ENCODE results near the gene SPECC1. TPM values are rescaled to one million over a fixed set of nuclear protein-coding genes. Genes with fewer than 3 reads are reported as not detected.
"Not testable (repeated sequence)": the region's sequence is repeated elsewhere in the genome, so short reads cannot be mapped to it uniquely, and the experiment has no call there.

SPECC1 gene
- total RNA-seq, 6 experiments from 2014 or later, result 19.2 to 33.7 (median 29.4) TPM

GRCh38 chr17:20009052-20009301, 182 bp upstream of the SPECC1 start:
- no peak for TF ChIP-seq CTCF (IDR thresholded peaks at IDR 0.05)
- no peaks in the 10 kb centered on the region for H3K9me3 Mint-ChIP-seq
- H3K27me3 Mint-ChIP-seq (ENCODE audit: insufficient read depth), result peaks cover 31% of the 10 kb centered on the region
- peaks cover 12% of the 10 kb centered on the region for H3K4me1 Mint-ChIP-seq (ENCODE audit: low read depth)
- peak overlapping the region; percentile 92 for H3K4me3 Mint-ChIP-seq
- no peak overlapping the region for H3K27ac Mint-ChIP-seq
- H3K36me3 Mint-ChIP-seq (ENCODE audit: low read depth), result no peaks in the 10 kb centered on the region
- peak; percentile 45 for DNase-seq

- Mint-ChIP-seq H3K27ac (no peak overlapping the region), H3K27me3 (ENCODE audit: insufficient read depth) (peaks cover 23% of the 10 kb centered on the region), H3K4me1 (ENCODE audit: low read depth) (peaks cover 12% of the 10 kb centered on the region), H3K4me3 (peak overlapping the region; percentile 80), H3K9me3 (no peaks in the 10 kb centered on the region), H3K36me3 (ENCODE audit: low read depth) (no peaks in the 10 kb centered on the region)
- peak; percentile 63 for DNase-seq
- TF ChIP-seq CTCF (IDR thresholded peaks at IDR 0.05), result peak; percentile 35; the same call in 1 of the 2 replicates
Measured at GRCh38 chr17:20010099-20010863, 1.1 kb downstream of the SPECC1 start.

GRCh38 chr17:20010936-20011335, 1.8 kb downstream of the SPECC1 start:
- Mint-ChIP-seq H3K27me3 (ENCODE audit: insufficient read depth) (peaks cover 18% of the 10 kb centered on the region), H3K36me3 (ENCODE audit: low read depth) (no peaks in the 10 kb centered on the region), H3K27ac (no peak overlapping the region), H3K4me3 (no peak overlapping the region), H3K4me1 (ENCODE audit: low read depth) (peaks cover 12% of the 10 kb centered on the region), H3K9me3 (no peaks in the 10 kb centered on the region)
- no peak for DNase-seq
- TF ChIP-seq CTCF (IDR thresholded peaks at IDR 0.05), result no peak

- Mint-ChIP-seq H3K4me1 (ENCODE audit: low read depth) (peaks cover 12% of the 10 kb centered on the region), H3K4me3 (no peak overlapping the region), H3K9me3 (no peaks in the 10 kb centered on the region), H3K36me3 (ENCODE audit: low read depth) (no peaks in the 10 kb centered on the region), H3K27me3 (ENCODE audit: insufficient read depth) (peaks cover 18% of the 10 kb centered on the region), H3K27ac (no peak overlapping the region)
- DNase-seq, result no peak
- TF ChIP-seq CTCF (IDR thresholded peaks at IDR 0.05), result no peak
Measured at GRCh38 chr17:20012017-20012536, 2.9 kb downstream of the SPECC1 start.

GRCh38 chr17:20016475-20016992, 7.4 kb downstream of the SPECC1 start:
- H3K27me3 Mint-ChIP-seq (ENCODE audit: insufficient read depth), result peaks cover 14% of the 10 kb centered on the region
- DNase-seq; H3K9me3 Mint-ChIP-seq; H3K27ac Mint-ChIP-seq; H3K4me1 Mint-ChIP-seq (ENCODE audit: low read depth); H3K36me3 Mint-ChIP-seq (ENCODE audit: low read depth); H3K4me3 Mint-ChIP-seq: not testable (repeated sequence)

GRCh38 chr17:20022701-20023100, 13.5 kb downstream of the SPECC1 start:
- no peak for DNase-seq
- Mint-ChIP-seq H3K4me1 (ENCODE audit: low read depth) (no peaks in the 10 kb centered on the region), H3K4me3 (no peak overlapping the region), H3K27me3 (ENCODE audit: insufficient read depth) (peaks cover 16% of the 10 kb centered on the region), H3K9me3 (no peaks in the 10 kb centered on the region), H3K36me3 (ENCODE audit: low read depth) (no peaks in the 10 kb centered on the region), H3K27ac (no peak overlapping the region)
- TF ChIP-seq CTCF (IDR thresholded peaks at IDR 0.05), result no peak
